Measurements from ENCODE around the gene TRIM2. TPM values are rescaled to one million over a fixed set of nuclear protein-coding genes. Genes with fewer than 3 reads are reported as not detected.

The TRIM2 gene
- total RNA-seq = 40.4 and 52.7 TPM in 2 replicates
- 18.8 and 32.7 TPM in 2 replicates for polyA plus RNA-seq

GRCh38 chr4:153204247-153204671 lies at the start of gene TRIM2:
TRIM2 (plus strand) TSS chr4:153204443; CDS start chr4:153204531, 88 bp downstream.
- H3K36me3 ChIP-seq = no peaks in the 10 kb centered on the region
- no peak for TF ChIP-seq CTCF (IDR thresholded peaks at IDR 0.05; ENCODE audit: low read depth, low read length)
- H3K4me3 ChIP-seq = peak within 1 kb of the TSS; percentile 16
- no peak within 1 kb of the TSS for H3K27ac ChIP-seq
- peak; percentile 85 for DNase-seq (ENCODE audit: low read depth in 1 of 2, low spot score in 1 of 2)
- no peaks in the 10 kb centered on the region for H3K9me3 ChIP-seq (ENCODE audit: low read depth)
- H3K4me1 ChIP-seq (ENCODE audit: low read depth) = peaks cover 22% of the 10 kb centered on the region
- H3K27me3 ChIP-seq = peaks cover 11% of the 10 kb centered on the region

DNA sequence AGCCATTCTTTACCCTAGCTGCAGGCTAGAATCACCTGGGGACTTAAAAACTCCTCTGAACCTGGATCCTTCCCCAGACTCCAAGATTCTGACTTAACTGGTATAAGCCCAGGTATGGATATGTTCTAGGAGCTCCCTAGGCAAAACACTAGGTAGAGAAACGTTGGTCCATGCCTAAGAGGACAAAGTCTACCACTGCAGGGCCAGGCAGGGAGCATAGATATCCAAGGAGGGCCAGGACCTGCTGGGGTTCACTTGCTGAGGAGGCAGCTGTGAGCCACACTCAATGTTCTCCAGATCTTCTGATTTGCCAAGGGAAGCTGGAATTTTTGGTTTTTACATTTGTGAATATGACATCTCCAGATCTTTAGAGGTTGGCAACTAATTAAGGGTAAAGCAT lies 48.6 kb upstream of the TRIM2 start:
- Histone ChIP-seq H3K36me3 (no peaks in the 10 kb centered on the region), H3K27me3 (peaks cover 19% of the 10 kb centered on the region), H3K4me1 (ENCODE audit: low read depth) (peaks cover 7% of the 10 kb centered on the region), H3K9me3 (ENCODE audit: low read depth) (no peaks in the 10 kb centered on the region), H3K4me3 (no peak overlapping the region), H3K27ac (no peak overlapping the region)
- TF ChIP-seq CTCF (IDR thresholded peaks at IDR 0.05; ENCODE audit: low read depth, low read length) = no peak
- no peak for DNase-seq (ENCODE audit: low read depth in 1 of 2, low spot score in 1 of 2)

GRCh38 chr4:153156263-153156662 lies 48.0 kb upstream of the TRIM2 start:
- H3K4me1 ChIP-seq (ENCODE audit: low read depth) = peaks cover 7% of the 10 kb centered on the region
- no peaks in the 10 kb centered on the region for H3K36me3 ChIP-seq
- no peak overlapping the region for H3K27ac ChIP-seq
- H3K9me3 ChIP-seq (ENCODE audit: low read depth) = no peaks in the 10 kb centered on the region
- H3K4me3 ChIP-seq = no peak overlapping the region
- TF ChIP-seq CTCF (IDR thresholded peaks at IDR 0.05; ENCODE audit: low read depth, low read length) = peak; percentile 16
- peaks cover 19% of the 10 kb centered on the region for H3K27me3 ChIP-seq
- peak in 1 of 2 donors; percentile 22 for DNase-seq (ENCODE audit: low read depth in 1 of 2, low spot score in 1 of 2)

DNA sequence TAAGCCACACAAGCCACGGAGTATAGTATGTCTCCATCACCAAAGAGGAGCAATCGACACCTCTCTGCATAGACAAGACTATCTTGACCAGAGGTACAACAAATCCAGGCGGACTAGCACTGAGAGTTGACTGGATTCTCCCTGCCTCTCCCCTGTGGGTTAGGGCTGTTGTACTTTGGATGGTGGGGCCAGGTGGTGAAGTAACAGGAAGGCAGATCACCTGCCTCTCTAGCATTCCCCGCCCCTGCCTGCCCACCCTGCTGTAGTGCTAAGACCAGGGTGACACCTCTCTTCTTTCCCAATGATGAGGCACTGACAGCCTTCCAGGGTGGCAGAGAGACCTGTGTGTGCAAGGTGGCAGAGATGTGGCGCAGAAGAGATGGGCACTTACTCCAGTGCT lies 47.5 kb upstream of the TRIM2 start:
- no peak for TF ChIP-seq CTCF (IDR thresholded peaks at IDR 0.05; ENCODE audit: low read depth, low read length)
- DNase-seq (ENCODE audit: low read depth in 1 of 2, low spot score in 1 of 2) = no peak

DNA sequence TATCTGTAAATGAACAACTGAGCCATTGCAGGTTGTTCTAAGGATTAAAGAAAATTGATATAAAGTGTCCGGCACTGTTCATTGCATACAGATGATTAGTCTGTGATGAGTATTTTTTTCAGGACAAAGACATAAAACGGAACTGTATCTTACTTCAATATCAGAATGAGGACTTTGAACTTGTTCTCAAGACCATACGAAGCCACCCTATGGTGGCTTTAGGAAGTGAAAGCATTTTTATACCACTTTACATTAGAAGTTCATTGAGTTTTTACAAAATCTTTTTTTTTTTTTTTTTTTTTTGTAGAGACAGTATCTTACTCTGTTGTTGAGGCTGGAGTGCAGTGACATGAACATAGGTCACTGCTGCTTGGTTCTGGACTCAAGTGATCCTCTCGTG lies 45.2 kb upstream of the TRIM2 start:
- Histone ChIP-seq H3K27ac (no peak overlapping the region), H3K4me1 (ENCODE audit: low read depth) (peaks cover 4% of the 10 kb centered on the region), H3K36me3 (no peaks in the 10 kb centered on the region), H3K27me3 (peaks cover 21% of the 10 kb centered on the region), H3K9me3 (ENCODE audit: low read depth) (no peaks in the 10 kb centered on the region), H3K4me3 (no peak overlapping the region)
- no peak for DNase-seq (ENCODE audit: low read depth in 1 of 2, low spot score in 1 of 2)
- TF ChIP-seq CTCF (IDR thresholded peaks at IDR 0.05; ENCODE audit: low read depth, low read length) = no peak

More for the DNA sequence above, 47.5 kb upstream of the TRIM2 start:
- Histone ChIP-seq H3K9me3 (ENCODE audit: low read depth) (no peaks in the 10 kb centered on the region), H3K4me3 (no peak overlapping the region), H3K27me3 (peaks cover 19% of the 10 kb centered on the region), H3K36me3 (no peaks in the 10 kb centered on the region), H3K4me1 (ENCODE audit: low read depth) (peaks cover 7% of the 10 kb centered on the region), H3K27ac (no peak overlapping the region)

All from cardiac muscle cell (in vitro differentiated cells and primary cell).